HG03342 (cell line): Measurements from ENCODE around the gene CNDP1.
"Not testable (repeated sequence)": the region's sequence is repeated elsewhere in the genome, so short reads cannot be mapped to it uniquely, and the experiment has no call there.

Experiments used
- ATAC-seq: cut with Tn5 transposase; IDR thresholded peaks from one replicate; pipeline ENCODE4 v1.9.1; 2021; ENCODE audit warnings: mild to moderate bottlenecking, moderate library complexity; ENCODE audit not compliant: unreplicated experiment

Gene CNDP1

DNA sequence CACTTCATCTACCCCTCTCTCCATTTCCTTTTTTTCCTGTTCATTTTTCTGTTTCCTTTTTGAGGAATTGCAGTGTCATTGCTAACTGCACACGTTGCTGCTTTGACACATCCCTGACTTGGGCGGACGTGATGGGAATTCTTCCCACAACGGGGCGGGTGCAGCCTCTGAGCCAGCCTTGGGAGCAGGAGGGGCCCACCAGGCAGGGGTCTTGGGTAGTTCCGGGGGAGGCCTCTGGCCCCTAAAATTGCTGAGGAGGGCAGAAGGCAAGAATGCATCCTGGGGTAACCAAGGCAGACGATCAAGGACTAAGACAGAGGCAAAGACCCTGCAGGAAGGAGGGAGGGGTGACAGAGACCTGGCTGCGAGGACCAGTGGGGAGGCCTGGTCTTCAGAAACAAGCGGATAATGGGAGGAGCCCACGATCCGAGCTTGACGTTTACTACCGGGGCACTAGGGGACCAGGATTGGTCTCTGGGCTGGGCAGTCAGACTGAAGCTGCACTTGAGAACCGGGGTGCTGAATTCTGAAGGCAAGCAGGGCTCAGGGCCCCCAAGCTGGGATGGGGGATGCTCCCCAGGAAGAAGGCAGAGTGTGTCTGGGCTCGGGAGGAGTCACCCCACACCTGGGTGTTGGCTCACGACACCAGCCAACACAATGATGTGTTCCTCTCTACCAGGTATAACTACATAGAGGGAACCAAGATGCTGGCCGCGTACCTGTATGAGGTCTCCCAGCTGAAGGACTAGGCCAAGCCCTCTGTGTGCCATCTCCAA is 14.8 kb upstream of the CNDP1 start:
- no peak for ATAC-seq

DNA sequence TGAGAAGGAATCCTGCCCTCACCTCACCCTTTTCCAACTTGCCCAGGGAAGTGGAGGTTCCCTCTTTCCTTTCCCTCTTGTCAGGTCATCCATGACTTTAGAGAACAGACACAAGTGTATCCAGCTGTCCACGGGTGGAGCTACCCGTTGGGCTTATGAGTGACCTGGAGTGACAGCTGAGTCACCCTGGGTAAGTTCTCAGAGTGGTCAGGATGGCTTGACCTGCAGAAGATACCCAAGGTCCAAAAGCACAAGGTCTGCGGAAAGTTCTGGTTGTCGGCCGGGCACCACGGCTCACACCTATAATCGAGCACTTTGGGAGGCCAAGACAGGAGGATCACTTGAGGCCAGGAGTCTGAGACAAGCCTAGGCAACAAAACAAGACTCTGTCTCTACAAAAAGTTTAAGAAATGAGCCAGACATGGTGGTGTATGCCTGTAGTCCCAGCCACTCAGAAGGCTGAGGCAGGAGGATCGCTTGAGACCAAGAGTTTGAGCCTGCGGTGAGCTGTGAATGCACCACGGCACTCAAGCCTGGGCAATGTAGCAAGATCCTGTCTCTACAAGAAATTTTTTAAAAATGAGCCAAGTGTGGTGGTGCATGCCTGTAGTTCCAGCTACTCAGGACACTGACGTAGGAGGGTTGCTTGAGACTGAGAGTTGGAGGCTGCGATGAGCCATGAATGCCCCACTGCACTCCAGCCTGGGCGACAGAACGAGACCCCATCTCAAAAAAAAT is 14.0 kb upstream of the CNDP1 start:
- no peak for ATAC-seq

DNA sequence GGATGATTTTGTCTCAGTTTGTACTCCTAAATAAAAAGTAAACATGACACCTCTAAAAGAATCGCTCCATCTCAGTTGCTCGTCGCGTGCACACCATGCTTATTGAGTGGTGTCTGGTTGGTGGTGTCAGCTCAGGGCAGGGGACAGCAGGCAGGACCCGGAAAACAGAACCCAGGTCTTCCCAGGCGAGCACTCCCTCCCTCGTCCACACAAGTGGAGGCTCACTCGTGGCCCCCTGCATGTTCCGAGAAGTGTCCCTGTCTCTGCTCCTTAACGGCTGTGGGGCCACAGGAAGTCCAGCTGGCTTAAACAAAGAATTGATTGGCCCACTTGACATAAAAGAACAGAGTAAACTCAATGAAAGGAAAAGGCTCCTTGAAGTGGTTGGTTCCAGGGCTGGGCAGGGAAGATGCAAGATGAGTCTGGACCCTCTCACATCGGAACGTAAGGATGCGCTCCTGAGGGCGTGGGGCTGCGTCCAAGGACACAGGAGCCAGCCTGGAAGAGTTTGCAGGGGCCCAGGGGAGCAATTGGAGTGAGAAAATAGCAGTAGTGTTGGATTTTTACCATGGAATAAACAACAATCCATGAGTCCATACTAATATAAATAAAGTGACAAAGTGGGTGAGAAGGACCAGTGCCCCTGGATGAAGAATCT is 13.1 kb upstream of the CNDP1 start:
- ATAC-seq = no peak

DNA sequence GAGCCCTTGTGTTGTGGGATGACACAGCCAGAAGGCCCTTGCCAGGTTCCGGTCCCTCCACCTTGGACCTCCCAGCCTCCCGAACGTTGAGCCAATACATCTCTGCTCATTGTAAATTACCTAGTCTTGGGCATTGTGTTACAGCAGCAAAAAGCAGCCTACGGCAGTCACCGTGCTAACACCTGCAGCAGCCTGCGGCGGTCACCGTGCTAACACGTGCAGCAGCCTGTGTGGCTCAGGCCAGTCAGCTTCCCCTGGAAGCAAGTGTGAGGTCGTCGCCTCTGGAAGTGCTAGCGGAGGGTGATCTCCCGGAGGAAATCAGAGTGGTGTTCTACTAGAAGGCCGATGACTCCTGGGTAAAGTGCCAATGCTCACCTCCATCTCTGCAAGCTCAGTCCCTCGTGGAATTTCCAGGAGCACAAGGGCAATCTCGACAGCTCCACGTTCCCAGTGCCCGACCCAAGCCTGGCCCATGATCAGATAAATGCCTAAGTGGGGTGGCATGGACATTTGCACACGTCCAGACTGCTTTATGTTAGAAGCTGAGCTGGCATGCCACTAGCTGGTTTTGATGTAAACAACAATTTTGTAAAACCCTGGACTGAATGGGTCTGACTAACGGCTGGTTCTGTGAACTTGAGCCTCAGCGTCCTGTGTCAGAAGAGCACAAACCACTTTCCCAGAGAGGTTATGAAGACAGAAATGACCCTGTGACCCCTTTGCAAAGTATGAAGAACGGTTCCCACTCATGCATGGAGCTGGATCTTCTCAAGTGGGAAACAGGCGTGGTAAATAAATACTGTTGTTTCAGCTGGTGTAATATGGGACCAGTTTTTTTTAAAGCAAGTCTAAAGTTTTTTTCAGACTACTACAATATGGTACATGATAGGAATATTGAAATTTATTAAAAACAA is 11.4 kb upstream of the CNDP1 start:
- no peak for ATAC-seq

DNA sequence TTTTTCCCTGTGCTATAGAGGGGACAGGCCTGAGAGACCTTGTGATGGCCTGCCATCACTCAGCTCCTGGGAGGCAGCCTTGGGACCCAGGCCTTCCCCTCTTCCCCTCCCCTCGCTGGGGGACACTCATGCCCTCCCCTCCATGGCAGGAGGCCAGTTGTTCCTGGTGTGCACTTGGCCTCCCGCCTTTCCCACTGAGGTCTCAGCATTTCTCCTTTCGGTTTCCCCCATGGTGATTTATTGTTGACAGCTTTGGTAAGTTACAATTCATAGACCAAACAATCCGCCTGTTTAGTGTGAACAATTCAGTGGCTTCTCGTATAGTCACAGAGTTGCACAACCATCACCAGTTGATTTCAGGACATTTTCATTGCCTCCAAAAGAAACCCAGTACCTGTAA is 10.2 kb upstream of the CNDP1 start:
- no peak for ATAC-seq

DNA sequence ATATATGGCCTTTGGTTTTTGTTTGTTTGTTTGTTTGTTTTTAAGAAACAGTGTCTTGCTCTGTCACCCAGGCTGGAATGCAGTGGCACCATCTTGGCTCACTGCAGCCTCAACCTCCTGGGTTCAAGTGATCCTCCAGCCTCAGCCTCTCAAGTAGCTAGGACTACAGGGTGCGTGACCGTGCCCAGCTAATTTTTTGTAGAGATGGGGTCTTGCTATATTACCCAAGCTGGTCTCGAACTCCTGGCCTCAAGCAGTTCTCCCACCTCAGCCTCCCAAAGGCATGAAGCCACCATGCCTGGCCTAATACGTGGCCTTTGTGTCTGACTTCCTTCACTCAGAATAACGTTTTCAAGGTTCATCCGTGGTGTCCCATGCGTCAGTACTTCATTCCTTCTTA is 9.4 kb upstream of the CNDP1 start:
- not testable (repeated sequence) for ATAC-seq

DNA sequence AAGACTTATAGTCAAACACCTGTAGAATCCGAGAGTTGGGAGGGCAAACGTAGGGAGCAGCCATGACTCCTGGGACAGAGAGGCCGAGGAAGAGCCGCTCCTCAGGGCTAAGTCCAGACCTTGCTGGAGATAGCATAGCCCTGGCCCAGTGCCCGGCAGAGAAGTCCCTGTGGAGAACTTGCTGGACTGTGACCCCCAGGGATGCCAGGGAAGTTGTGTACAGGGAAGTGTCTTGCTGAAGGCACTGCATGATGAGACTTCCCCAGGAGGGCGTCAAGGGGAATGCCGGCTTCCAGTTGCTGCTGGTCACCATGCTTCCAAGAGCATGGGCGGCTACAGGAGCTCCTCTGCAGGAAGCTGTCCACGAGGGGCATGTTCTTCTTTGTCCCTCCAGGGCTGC is 8.6 kb upstream of the CNDP1 start:
- no peak for ATAC-seq

DNA sequence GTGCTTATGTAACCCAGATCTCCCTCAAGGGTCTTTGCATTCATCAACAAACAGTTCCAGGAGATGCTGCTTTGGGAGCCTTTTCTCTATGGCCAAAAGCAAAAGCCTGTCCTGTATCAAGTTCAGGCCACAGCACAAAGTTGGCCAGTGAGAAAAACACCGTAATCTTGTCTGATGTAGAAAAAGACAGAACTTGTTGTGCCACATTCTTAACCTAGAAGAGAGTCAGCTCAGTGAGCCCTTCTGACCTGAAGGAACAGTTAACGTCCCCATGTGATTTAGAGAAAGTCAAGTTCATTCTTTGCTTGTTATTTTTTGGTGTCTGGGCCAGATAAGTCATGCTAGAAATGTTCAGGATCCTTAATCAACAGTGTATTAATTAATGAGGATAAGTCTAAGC is 7.8 kb upstream of the CNDP1 start:
- no peak for ATAC-seq

DNA sequence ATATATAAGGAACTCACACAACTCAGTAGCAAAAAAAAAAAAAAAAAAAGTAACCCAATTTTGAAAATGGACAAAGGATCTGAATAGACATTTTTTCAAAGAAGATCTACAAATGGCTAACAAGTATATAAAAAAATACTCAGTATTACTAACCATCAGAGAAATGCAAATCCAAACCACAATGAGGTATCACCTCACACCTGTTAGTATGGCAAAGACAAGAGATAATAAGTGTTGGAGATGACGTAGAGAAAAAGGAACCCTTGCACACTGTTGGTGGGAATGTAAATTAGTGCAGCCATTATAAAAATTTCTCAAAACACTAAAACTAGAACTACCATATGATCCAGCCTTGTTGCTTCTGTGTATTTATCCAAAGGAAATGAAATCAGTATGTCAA is 5.8 kb upstream of the CNDP1 start:
- peak; percentile 70 for ATAC-seq

DNA sequence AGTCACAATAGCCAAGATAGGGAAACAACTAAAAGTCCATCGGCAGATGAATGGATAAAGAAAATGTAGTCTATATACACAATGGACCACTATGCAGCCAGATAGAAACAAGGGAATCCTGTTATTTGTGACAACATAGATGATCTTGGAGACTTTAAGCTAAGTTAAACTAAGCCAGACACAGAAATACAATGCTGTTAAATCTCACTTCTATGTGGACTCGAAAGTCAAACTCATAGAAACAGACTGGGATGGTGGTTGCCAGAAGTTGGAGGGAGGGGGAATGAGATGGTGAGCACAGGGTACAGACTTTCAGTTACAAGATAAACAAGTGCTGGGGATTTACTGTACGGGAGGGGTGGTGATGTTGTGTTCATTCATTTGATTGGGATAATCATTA is 5.4 kb upstream of the CNDP1 start:
- ATAC-seq = no peak

DNA sequence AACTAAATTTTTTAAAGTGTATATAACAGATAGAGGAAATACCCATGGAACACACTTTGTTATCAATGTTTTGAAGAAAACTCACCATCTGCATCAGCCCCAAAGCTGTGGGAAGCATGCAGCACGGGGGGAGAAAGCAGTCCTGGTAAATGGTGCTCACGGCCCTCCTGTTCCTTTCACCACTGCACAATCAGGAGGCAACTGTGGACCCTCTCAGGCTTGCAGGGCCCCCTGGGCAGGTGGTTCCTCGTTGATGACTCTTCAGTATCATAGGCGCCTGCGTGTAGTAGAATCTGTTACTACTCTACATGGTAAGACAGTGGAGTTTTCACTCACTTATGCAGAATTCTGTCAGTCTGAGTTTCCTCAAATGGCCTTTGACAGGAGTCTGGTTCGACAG is 4.9 kb upstream of the CNDP1 start:
- no peak for ATAC-seq

DNA sequence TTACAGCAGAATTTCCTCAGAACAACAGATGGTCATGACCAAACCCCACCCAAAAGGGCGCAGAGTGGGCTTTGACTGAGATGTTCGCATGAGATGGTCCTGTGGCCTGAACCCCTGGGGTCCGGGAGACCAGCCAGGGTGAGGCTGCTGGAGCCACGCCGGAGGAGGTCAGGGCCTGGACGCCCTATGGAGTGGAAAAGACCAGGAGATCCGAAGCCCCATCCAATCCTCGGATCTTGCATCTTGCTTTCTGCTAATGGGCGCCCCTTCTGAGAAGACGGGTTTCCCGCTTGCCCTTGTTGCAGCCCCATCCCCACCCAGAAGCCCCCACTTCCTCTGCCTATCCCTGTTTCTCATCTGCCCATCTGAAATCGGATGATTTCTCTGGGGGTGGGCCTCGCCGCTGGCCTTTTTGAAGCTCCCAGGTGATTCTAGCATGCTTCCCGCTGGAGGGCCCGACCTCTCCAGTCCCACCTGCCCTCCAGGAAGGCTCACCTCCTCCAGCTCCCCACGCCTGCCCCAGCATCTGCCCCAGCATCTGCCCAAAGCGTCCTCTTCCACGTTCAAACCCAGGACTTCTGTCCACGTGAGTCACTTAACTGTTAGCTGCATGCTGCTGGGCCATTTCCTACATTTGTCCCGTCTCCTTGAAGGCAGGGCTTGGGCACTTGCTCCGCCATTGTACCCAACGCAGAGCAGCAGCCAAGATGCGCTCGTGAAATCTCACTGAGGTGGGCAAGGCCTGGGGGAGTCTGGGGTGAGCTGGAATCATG is 4.3 kb upstream of the CNDP1 start:
- no peak for ATAC-seq

DNA sequence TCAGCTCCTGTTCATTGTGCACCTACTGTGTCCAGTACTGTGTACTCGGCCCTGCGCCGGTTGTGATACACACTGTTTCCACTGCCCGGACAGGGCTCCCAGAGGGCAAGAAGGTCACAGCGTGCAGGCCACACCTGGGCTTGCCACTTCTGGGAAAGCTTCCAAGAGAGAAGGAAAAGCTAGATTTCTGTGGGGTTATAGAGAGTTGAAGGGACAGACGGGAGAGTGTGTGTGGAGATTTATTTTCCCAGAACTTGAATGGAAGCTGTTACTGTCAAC is 3.8 kb upstream of the CNDP1 start:
- ATAC-seq = no peak

DNA sequence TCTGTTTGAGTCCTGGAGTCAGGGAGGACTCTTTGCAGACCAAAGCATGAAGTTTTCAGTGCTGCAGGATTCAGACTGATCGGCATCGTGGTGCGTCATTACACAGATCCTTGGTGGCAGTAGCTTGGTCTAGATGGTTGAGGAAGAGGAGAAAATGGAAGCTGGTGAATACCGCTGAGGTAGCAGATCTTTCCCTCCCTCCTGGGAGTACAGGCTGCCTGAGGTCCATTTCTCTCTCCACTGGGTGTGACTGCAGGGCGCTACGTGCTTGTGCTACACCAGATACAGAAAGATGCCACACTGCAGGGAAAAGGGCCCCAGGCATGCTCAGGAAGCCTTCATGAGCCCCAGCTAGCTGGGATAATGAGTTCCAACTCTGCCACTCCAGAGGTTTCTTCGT is 3.3 kb upstream of the CNDP1 start:
- ATAC-seq = no peak

DNA sequence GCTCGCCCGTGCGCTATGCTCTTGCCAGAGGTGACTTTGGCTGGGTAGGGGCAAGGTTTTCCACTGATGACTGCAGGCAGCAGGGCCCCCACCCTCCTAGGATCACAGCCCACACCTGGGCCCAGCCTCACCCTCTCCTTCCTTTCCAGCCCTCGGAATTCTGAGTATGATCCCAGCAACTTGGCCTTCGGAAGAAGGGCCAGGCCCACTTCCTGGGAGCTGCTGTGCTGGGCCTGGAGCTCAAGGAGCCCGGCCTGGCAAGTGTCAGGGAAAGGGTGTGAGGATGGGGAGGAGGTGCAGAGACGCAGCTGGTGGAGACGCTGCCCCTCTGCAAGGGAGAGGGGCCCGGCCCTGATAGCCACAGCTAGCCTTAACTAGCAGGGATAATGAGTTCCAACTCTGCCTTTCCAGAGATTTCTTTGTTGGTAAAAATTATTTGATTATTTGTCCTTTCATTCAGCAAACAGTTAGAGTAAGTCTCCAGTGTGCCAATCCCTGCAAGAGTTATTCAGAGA is 1.7 kb upstream of the CNDP1 start:
- no peak for ATAC-seq

DNA sequence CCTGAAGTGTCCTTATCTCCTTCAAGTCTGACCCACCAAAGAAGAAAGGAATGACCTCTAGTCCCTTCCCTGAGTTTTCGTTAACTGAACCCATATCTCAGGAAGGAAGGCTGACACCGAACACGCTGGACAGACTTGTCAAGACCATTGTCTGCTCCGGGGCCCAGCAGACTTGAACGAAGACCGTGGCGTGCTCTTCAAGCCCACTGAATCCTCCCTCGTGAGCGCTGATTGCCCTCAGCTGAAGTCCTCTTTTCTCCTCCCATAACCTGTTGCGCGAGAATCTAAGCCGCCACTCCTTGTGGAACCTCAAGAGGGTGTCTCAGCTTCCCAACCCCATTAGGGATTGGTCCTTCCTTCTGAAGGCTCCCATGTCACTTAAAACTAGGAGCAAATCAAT is 634 bp upstream of the CNDP1 start:
- ATAC-seq = no peak

DNA sequence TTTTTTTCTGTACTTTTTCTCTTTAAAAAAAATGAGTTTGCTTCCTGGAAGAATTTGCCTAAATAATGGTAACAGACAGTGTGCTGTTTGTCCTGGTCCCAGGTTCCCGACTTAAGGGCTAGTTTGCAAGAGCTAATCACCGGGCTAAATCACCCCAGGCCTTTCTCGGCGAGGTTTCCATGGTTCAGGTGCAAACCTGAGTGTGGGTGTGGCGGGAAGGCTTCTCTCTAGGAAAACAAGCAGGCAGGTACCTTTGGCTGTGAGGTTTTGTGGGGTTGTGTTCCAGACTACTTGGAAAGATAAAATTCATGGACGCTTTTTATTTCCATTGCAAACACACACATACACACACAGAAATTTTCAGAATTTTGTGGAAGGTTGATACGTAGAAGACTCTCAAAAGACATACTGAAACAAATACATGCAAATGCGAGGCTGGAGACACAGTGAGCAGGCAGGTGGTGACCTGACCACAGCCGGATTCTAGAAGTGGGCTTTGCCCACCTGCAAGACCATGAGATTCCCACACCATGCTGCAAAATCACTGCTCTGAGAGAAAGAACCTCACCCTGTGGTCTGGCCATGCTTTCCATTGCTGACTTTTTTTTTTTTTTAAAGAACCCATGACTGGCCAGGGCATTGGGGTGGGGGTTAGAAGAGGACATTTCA is 815 bp downstream of the CNDP1 start:
- no peak for ATAC-seq

DNA sequence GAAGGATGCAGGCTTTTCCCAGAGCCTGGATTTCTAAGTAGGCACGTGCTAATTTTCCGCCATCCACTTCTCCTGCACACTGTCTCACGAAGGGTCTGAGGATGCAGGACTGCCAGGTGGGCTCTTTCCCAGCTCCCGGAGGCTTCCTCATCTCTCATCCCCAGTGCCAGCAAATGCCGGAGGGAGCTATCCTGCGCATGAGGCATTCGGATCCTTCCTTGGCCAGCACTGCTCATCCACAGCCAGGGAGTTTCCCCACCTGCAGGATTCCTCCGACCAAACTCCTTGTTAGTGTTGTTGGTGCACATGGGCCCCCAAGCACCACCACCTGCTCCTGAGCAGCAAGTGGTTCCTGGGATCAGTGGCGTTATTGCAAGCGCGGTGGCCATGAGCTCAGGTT is 5.0 kb downstream of the CNDP1 start:
- no peak for ATAC-seq

DNA sequence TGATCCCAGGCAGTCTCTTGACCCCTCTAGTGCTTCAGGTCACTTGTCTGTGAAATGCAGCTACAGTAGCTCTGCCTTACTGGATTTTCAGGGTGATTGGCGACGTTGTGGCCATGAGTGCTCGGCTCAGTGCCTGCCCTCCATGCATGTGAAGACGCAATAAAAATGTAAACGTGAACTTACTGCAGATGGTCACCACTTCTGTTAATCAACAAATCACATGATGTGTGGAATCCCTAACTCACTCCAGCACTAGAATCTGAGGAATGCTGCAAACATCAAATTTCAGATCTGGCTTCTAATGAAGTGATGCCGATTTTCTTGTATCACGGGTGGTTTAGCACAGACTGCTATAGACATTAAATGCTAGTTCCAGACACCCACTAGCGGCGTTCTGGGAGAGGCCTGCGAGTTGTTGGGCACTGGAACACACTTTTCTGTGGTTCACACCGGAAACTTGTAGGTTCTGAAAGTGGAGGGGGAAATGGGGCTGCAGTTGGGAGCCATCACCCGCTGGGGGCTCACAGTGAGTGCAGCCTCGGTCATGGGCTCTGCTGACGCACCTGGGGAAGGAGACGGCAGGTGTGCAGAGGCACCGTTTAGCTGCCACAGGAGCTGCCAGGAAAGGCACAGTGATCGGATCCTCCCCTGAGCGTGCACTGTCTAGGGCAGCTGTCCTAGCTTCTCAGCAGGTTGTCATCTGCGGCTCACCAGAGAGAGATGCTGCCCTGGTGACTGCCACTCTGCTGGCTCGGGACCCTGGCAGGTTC is 6.5 kb downstream of the CNDP1 start:
- no peak for ATAC-seq
